Activated CD4-positive, alpha-beta T cell treated with anti-CD3 and anti-CD28 coated beads, Interleukin-2, amount 50 U/mL, for 4 hours (primary cell): ENCODE results near the gene PLEKHG4B.

Experiments
- DNase-seq, 2 experiments: peaks; one replicate each; pipeline ENCODE4 v3.0.0-alpha.2; 2020

PLEKHG4B gene

GRCh38 chr5:76358-77169, 15.4 kb upstream of the PLEKHG4B start:
- no peak for DNase-seq

DNA sequence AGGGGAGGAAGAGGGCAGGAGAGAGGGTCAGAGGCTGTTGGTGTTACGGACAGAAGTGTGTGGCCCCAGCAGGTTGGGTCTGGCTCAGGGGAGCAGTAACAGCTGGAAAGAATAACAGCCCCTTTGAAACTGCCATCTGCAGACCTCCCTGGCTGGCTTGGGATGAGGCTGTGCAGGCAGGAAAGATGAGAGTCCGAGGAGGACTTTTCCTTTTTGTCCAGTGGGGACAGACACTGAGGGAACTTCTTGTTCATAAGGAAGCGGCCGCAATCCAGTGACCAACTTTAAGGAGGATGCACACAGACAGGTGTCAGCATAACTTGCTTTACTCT, 14.8 kb upstream of the PLEKHG4B start:
- no peak for DNase-seq

DNA sequence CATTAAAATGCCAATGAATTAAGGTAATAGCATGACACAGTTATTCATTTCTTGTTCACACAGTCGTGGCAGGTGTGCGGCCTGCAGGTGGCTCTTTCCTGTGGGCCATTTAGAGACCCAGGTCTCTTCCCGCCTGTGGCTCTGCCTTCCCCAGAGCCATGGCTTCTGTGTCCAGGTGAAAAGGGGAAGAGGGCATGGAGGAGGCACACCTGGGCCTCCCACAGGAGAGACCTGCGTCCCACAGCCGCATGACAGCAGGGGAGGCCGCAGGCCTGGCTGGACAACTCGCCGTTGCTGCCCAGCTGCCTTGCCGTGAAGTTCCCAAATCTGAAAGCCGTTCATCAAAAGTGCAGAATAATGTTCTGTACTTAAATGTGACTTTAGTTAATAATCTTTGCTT, 14.4 kb upstream of the PLEKHG4B start:
- DNase-seq, result no peak

DNA sequence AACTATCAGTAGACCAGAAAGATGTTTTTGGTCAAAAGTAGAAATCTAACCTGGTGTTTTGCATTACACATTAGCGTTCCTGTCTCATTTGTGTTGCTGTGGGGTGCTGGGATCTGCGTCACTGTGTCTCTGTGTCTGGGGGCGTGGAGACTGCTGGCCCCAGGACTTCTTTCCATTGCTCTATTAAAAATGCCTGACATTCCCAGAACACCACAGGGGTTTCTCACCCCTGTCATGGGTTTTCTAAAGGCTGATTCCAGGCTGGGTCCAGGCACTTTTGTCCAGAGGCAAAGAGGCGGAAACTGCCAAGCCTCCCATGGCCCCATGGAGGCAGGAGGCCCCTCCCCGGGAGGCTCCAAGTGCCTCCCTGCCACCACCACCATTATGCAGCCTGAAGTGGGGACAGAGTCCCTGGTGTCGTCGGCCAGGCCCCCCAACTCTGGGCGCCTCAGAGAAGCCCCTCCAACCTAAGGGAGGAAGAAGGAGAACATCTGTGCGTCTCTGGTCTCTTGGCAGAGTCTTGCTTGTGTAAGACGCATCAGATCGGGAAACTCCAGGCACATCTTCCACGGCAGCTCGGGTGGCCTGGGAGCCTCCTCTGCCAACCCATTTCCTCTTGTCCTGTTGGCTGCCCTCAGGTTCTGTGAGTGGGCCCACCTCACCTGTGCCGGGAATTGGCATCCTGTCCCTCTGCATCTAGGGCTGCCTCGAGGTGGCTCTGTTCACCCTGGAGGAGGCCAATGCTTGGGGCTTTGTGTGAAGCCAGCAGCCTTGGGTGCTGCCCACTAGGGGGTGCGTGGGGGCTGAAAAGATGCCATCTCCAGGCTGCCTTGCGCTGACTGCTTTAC, 13.8 kb upstream of the PLEKHG4B start:
- DNase-seq, result no peak

DNA sequence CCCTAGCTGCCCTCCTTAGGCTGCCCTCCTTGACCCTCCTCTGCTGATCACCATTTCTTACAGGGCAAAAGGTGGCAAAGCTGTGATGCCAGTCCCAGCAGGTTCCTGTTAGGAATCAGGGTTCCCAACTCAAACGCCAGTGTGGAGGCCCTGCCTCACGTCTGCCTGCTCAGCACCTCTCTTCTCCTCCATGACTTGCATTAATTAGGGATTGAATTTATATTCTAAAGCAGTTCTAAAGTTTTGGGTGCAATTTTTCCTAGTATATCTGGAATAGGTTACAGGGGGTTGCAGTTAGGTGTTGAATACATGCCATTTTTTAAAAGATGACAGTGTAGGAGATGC, 13.2 kb upstream of the PLEKHG4B start:
- no peak for DNase-seq

- no peak for DNase-seq
Measured at GRCh38 chr5:79263-79662, 12.7 kb upstream of the PLEKHG4B start.

DNA sequence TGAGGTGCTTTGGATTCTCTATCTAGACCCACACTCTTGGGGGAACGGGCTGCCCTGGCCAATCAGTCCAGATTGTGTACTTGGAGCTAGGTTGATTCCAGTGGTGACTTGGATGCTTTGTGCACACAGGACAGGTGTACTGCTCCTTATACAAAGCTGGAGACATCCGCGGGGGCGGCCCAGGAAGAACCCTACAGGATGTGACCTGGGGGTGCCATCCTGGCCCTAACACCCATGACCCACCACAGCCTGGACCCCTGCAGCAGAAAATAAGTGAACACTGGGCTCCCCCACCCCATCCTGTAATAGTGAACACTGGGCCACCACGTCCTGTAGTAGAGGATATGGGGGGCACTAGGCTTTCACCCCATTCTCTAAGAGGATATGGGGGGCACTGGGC, 12.1 kb upstream of the PLEKHG4B start:
- no peak for DNase-seq

- DNase-seq, result no peak
Measured at GRCh38 chr5:81391-82021, 10.5 kb upstream of the PLEKHG4B start.

- DNase-seq, result no peak
Measured at GRCh38 chr5:82097-82496, 9.9 kb upstream of the PLEKHG4B start.

DNA sequence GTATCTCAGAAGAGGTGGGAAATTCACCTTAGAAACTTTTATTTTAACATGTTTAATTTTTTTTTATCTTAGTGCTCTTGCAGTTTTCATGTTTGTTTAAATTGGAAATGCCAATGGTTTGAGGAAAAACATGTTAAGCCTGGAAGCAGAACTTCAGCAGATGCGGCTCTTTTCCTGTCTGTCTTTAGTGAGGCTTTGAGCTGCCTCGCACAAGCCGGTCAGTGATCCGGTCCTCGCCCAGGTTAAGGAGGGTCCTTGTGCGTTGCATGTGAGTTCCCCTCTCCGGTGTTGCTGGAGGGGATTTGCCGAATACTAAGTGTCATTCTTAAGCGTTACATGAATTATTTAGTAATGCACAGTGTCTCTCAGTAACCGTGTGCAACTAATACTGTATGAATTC, 9.4 kb upstream of the PLEKHG4B start:
- DNase-seq, result no peak

DNA sequence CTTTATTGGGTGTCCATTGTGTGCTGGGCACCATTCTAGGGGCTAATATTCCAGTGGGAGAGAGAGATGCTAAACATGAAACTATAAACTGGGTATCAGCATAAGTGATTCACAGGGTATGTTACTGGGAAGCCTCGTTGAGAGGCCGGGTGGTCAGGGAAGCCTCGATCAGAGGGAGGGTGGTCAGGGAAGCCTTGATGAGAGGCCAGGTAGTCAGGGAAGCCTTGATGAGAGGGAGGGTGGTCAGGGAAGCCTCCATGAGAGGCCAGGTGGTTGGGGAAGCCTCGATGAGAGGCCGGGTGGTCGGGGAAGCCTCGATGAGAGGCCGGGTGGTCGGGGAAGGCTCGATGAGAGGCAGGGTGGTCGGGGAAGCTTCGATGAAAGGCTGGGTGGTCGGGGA, 8.9 kb upstream of the PLEKHG4B start:
- no peak for DNase-seq

GRCh38 chr5:85334-85995, 6.5 kb upstream of the PLEKHG4B start:
- DNase-seq, result no peak

DNA sequence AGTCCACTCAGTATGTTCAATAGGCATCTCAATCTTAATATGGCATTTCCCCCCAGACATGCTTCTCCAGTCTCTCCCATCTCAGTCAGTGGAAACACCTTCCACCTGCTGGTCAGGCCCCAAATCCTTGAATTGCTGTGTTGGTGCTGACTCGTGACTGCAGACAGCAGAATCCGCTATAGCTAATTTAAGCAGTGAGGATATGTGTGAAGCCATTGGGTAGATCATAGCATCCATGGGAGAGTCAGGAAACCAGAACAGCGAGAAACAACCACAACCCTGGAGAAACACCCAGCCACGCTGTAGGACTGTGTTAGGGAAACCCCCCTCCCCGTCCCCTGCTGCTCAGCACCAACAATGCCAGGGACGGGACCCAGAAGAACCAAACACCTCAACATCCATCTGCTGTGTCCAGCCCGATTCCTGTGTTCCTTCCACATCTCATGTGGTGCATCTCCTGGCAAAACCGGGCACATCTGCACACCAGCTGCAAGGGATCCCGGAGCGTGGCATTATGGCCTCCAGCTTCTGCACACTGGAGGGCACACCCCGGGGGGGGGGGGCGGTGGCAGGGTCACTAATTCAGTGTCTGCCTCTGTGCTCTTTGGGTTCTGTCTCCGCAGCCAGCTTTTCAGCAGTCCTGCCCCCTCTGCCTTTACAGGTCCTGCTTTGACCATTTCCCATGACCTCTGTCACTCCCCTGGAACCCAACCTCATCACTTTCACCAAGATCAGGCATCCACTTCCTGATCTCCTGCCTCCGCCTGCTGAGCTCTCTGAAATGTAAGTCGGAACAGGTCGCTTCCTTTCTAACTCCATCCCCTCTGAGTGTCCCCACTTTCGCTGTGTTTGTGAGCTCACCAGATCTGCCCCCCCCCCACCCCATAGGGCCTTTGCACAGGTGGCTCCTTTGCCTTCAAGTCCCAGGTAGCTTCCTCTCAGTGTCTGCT, 2.4 kb upstream of the PLEKHG4B start:
- DNase-seq, result no peak

GRCh38 chr5:90590-91547, 1.1 kb upstream of the PLEKHG4B start:
- DNase-seq, result no peak

GRCh38 chr5:92401-93220, 643 bp downstream of the PLEKHG4B start:
- no peak for DNase-seq

GRCh38 chr5:93221-93980, 1.4 kb downstream of the PLEKHG4B start:
- no peak for DNase-seq

GRCh38 chr5:94113-94892, 2.3 kb downstream of the PLEKHG4B start:
- no peak for DNase-seq

- no peak for DNase-seq
Measured at GRCh38 chr5:95241-95980, 3.4 kb downstream of the PLEKHG4B start.
